ENCODE results near the gene NSUN4. TPM values are rescaled to one million over a fixed set of nuclear protein-coding genes. Genes with fewer than 3 reads are reported as not detected.
A peak's percentile ranks its signal among the peaks of the same experiment; 100 is the strongest.

NSUN4 gene
- total and polyA plus RNA-seq, 2 of the 13 experiments (the other 11 are each of a cell fraction or from before 2014, with no cell fraction given), result 21.5 to 23.5 TPM

GRCh38 chr1:46340404-46341221 lies at the start of gene NSUN4 (continued):
- TF ChIP-seq RORA (CRISPR knock-in tag; IDR thresholded peaks at IDR 0.05) (no peak), HMG20B (CRISPR knock-in tag; conservative IDR thresholded peaks at IDR 0.05) (peak; percentile 43; the same call in 1 of the 2 replicates), ZNF274 (CRISPR knock-in tag; IDR thresholded peaks at IDR 0.05) (peak; percentile 80; the same call in 1 of the 2 replicates), MYPOP (CRISPR knock-in tag; IDR thresholded peaks at IDR 0.05) (peak; percentile 65; the same call in 1 of the 2 replicates), MTF2 (CRISPR knock-in tag; IDR thresholded peaks at IDR 0.05; ENCODE audit: borderline replicate concordance) (no peak), KLF12 (CRISPR knock-in tag; IDR thresholded peaks at IDR 0.05; ENCODE audit: borderline replicate concordance) (peak; percentile 73; the same call in 1 of the 2 replicates), ARID2 (CRISPR knock-in tag; IDR thresholded peaks at IDR 0.05; ENCODE audit: borderline replicate concordance) (0 out of 2 replicates have a peak, but pooled peaks have one; percentile 21), ZMAT5 (CRISPR knock-in tag; IDR thresholded peaks at IDR 0.05; ENCODE audit: borderline replicate concordance, low read depth) (no peak), ZNF761 (CRISPR knock-in tag; conservative IDR thresholded peaks at IDR 0.05) (0 out of 2 replicates have a peak, but pooled peaks have one; percentile 16), ZNF777 (CRISPR knock-in tag; IDR thresholded peaks at IDR 0.05) (peak; percentile 69; the same call in 1 of the 2 replicates), SP5 (CRISPR knock-in tag; IDR thresholded peaks at IDR 0.05; ENCODE audit: borderline replicate concordance, low read depth) (0 out of 2 replicates have a peak, but pooled peaks have one; percentile 41), NR2F2 (IDR thresholded peaks at IDR 0.05; ENCODE audit: borderline replicate concordance, low read depth) (no peak), RARG (CRISPR knock-in tag; IDR thresholded peaks at IDR 0.05; ENCODE audit: low read depth) (no peak), MBNL3 (CRISPR knock-in tag; conservative IDR thresholded peaks at IDR 0.05) (no peak), ZNF740 (CRISPR knock-in tag; IDR thresholded peaks at IDR 0.05) (no peak), BRF2 (CRISPR knock-in tag; IDR thresholded peaks at IDR 0.05) (0 out of 2 replicates have a peak, but pooled peaks have one; percentile 30), ZBTB8A (CRISPR knock-in tag; IDR thresholded peaks at IDR 0.05; ENCODE audit: borderline replicate concordance, low read depth) (no peak; the same call in 1 of the 2 replicates), RNF219 (CRISPR knock-in tag; IDR thresholded peaks at IDR 0.05) (no peak), SSRP1 (CRISPR knock-in tag; IDR thresholded peaks at IDR 0.05) (peak; percentile 54; the same call in 1 of the 2 replicates), ZFP36 (IDR thresholded peaks at IDR 0.05; ENCODE audit: borderline replicate concordance, low read depth, low read length, partially characterized antibody) (no peak)

Measured in HepG2 (cell line).